MM.1S (cell line): Measurements from ENCODE around the gene PHLDA1.

ENCODE experiments used
- DNase-seq: peaks from one replicate; pipeline ENCODE4 v3.0.0-alpha.2; 2015
- H2AFZ ChIP-seq: fragments of 300-600 bp; sonication (generic); 2 replicates; pipeline ENCODE4 v1.6.0; 2016; ENCODE audit warnings: antibody characterized with exemption, low read length
- H3F3A ChIP-seq: fragments of 300-600 bp; sonication (generic); 2 replicates; pipeline ENCODE4 v1.6.1; 2016; ENCODE audit warnings: mild to moderate bottlenecking, antibody characterized with exemption, low read length, moderate library complexity, mixed read lengths; ENCODE audit not compliant: insufficient read depth
- H3K27ac ChIP-seq: fragments of 300-600 bp; sonication (generic); 2 replicates; pipeline ENCODE4 v1.5.1; 2016; ENCODE audit warnings: mild to moderate bottlenecking, low read length
- H3K27me3 ChIP-seq: fragments of 300-600 bp; sonication (generic); replicated peaks from 2 replicates; pipeline ENCODE4 v1.6.0; 2016; ENCODE audit warnings: low read length; ENCODE audit not compliant: insufficient read depth
- H3K36me3 ChIP-seq: fragments of 300-600 bp; sonication (generic); replicated peaks from 2 replicates; pipeline ENCODE4 v1.6.1; 2016; ENCODE audit warnings: mild to moderate bottlenecking, low read length, mixed read lengths; ENCODE audit not compliant: insufficient read depth
- H3K4me1 ChIP-seq: fragments of 300-600 bp; sonication (generic); 2 replicates; pipeline ENCODE4 v1.6.1; 2016; ENCODE audit warnings: low read length, mixed read lengths
- H3K4me2 ChIP-seq: fragments of 300-600 bp; sonication (generic); 2 replicates; pipeline ENCODE4 v1.6.0; 2016; ENCODE audit warnings: low read depth, low read length
- H3K4me3 ChIP-seq: fragments of 300-600 bp; sonication (generic); 2 replicates; pipeline ENCODE4 v1.5.1; 2016; ENCODE audit warnings: low read length, mixed read lengths
- H3K79me2 ChIP-seq: fragments of 300-600 bp; sonication (generic); 2 replicates; pipeline ENCODE4 v1.6.1; 2016; ENCODE audit warnings: mixed run types, low read length, mixed read lengths
- H3K9ac ChIP-seq: fragments of 300-600 bp; sonication (generic); 2 replicates; pipeline ENCODE4 v1.6.1; 2016; ENCODE audit warnings: low read length, mixed read lengths
- H3K9me2 ChIP-seq: fragments of 300-600 bp; sonication (generic); replicated peaks from 2 replicates; pipeline ENCODE4 v1.6.1; 2016; ENCODE audit warnings: mild to moderate bottlenecking, low read length, mixed read lengths; ENCODE audit not compliant: insufficient read depth
- H3K9me3 ChIP-seq: fragments of 300-600 bp; sonication (generic); replicated peaks from 2 replicates; pipeline ENCODE4 v1.6.1; 2016; ENCODE audit warnings: mild to moderate bottlenecking, low read length, mixed read lengths; ENCODE audit not compliant: insufficient read depth
- H4K20me1 ChIP-seq: fragments of 300-600 bp; sonication (generic); 2 replicates; pipeline ENCODE4 v1.6.1; 2016; ENCODE audit warnings: mild to moderate bottlenecking, low read length, moderate library complexity, mixed read lengths; ENCODE audit not compliant: insufficient read depth
- CTCF ChIP-seq: fragments of 300-600 bp; sonication (generic); IDR thresholded peaks from 2 replicates; pipeline ENCODE4 v1.5.1; 2016; ENCODE audit warnings: antibody characterized with exemption, low read length, mixed read lengths
- EZH2 ChIP-seq: fragments of 300-600 bp; sonication (generic); optimal IDR thresholded peaks from 2 replicates; pipeline ENCODE3; 2017; ENCODE audit warnings: low read depth, mild to moderate bottlenecking, antibody characterized with exemption, low read length, mixed read lengths
- EZH2phosphoT487 ChIP-seq: fragments of 300-600 bp; sonication (generic); IDR thresholded peaks from 2 replicates; pipeline ENCODE4 v1.6.1; 2018; ENCODE audit warnings: antibody characterized with exemption, low read length

Gene PHLDA1

GRCh38 chr12:76020281-76020680 lies 11.3 kb downstream of the PHLDA1 start:
- no peaks in the 10 kb centered on the region for H3K9me3 ChIP-seq
- no peak for DNase-seq
- H3F3A ChIP-seq = 0 out of 2 replicates have a peak, but pooled peaks cover 2% of the 10 kb centered on the region
- H3K79me2 ChIP-seq = no peaks in the 10 kb centered on the region
- no peaks in the 10 kb centered on the region for H3K4me1 ChIP-seq
- no peaks in the 10 kb centered on the region for H3K9me2 ChIP-seq
- H3K27ac ChIP-seq = no peak overlapping the region
- no peak overlapping the region for H3K4me2 ChIP-seq
- no peak overlapping the region for H3K9ac ChIP-seq
- H3K4me3 ChIP-seq = no peak overlapping the region
- no peak overlapping the region for H2AFZ ChIP-seq
- TF ChIP-seq EZH2phosphoT487 = no peak
- TF ChIP-seq EZH2 = no peak
- TF ChIP-seq CTCF = no peak
- no peaks in the 10 kb centered on the region for H4K20me1 ChIP-seq
- H3K27me3 ChIP-seq = no peaks in the 10 kb centered on the region
- H3K36me3 ChIP-seq = no peaks in the 10 kb centered on the region

GRCh38 chr12:76018672-76019071 lies 12.9 kb downstream of the PHLDA1 start:
- Histone ChIP-seq H3K27me3 (no peaks in the 10 kb centered on the region), H3K4me3 (no peak overlapping the region), H2AFZ (no peak overlapping the region), H3K79me2 (no peaks in the 10 kb centered on the region), H3K4me2 (no peak overlapping the region), H3K4me1 (no peaks in the 10 kb centered on the region), H3K9me2 (no peaks in the 10 kb centered on the region), H3K9me3 (no peaks in the 10 kb centered on the region), H3K27ac (no peak overlapping the region), H3F3A (no peaks in the 10 kb centered on the region), H4K20me1 (no peaks in the 10 kb centered on the region), H3K36me3 (no peaks in the 10 kb centered on the region), H3K9ac (no peak overlapping the region)
- TF ChIP-seq CTCF = no peak
- DNase-seq = no peak

- Histone ChIP-seq H2AFZ (no peak overlapping the region), H3K4me2 (no peak overlapping the region), H3F3A (no peaks in the 10 kb centered on the region), H3K79me2 (no peaks in the 10 kb centered on the region), H4K20me1 (no peaks in the 10 kb centered on the region), H3K9ac (no peak overlapping the region), H3K9me3 (no peaks in the 10 kb centered on the region), H3K4me3 (no peak overlapping the region), H3K27ac (no peak overlapping the region), H3K9me2 (no peaks in the 10 kb centered on the region), H3K36me3 (no peaks in the 10 kb centered on the region), H3K4me1 (no peaks in the 10 kb centered on the region), H3K27me3 (no peaks in the 10 kb centered on the region)
- DNase-seq = no peak
- TF ChIP-seq CTCF (no peak), EZH2 (no peak), EZH2phosphoT487 (no peak)
These were observed 13.5 kb downstream of the PHLDA1 start for GRCh38 chr12:76018111-76018510.
